Liver (tissue), 9 donors: ENCODE results near the gene SLC25A22. TPM values are rescaled to one million over a fixed set of nuclear protein-coding genes. Genes with fewer than 3 reads are reported as not detected.

Source experiments
- DNase-seq: peaks from one replicate; pipeline ENCODE4 v3.0.0-alpha.2; 2017; ENCODE audit warnings: low spot score
- H3K27ac ChIP-seq, 2 donors: one replicate each; pipeline ENCODE4 v1.7.0; 2013; ENCODE audit warnings: inconsistent platforms in 2 of 2, low read length in 2 of 2, control low read depth in 1 of 2, low read depth in 1 of 2, mild to moderate bottlenecking in 1 of 2
- H3K27me3 ChIP-seq, 4 donors: one replicate each; pipeline versions ENCODE4 v1.6.1 to v1.7.0; 2013; ENCODE audit warnings: low read length in 3 of 4, inconsistent platforms in 1 of 4, mild to moderate bottlenecking in 1 of 4, moderate library complexity in 1 of 4; ENCODE audit not compliant: control insufficient read depth in 4 of 4, insufficient read depth in 4 of 4
- H3K36me3 ChIP-seq, 4 donors: one replicate each; pipeline versions ENCODE4 v1.6.1 to v1.7.0; 2013; ENCODE audit warnings: low read length in 3 of 4, mild to moderate bottlenecking in 3 of 4, low read depth in 1 of 4, moderate library complexity in 1 of 4; ENCODE audit not compliant: control insufficient read depth in 4 of 4, insufficient read depth in 3 of 4
- H3K4me1 ChIP-seq, 4 donors: one replicate each; pipeline versions ENCODE4 v1.6.1 to v1.7.0; 2013; ENCODE audit warnings: low read length in 3 of 4, mild to moderate bottlenecking in 3 of 4, moderate library complexity in 1 of 4; ENCODE audit not compliant: control insufficient read depth in 4 of 4, insufficient read depth in 4 of 4
- H3K4me3 ChIP-seq, 3 donors: one replicate each; pipeline versions ENCODE4 v1.6.1 to v1.7.0; 2013; ENCODE audit warnings: low read length in 3 of 3, control low read depth in 1 of 3, low read depth in 1 of 3, mild to moderate bottlenecking in 1 of 3
- H3K9ac ChIP-seq, 2 donors: one replicate each; pipeline ENCODE4 v1.7.0; 2013; ENCODE audit warnings: low read length in 2 of 2, mild to moderate bottlenecking in 2 of 2, moderate library complexity in 2 of 2, control low read depth in 1 of 2, low read depth in 1 of 2
- H3K9me3 ChIP-seq, 4 donors: one replicate each; pipeline versions ENCODE4 v1.6.1 to v1.7.0; 2013; ENCODE audit warnings: low read length in 3 of 4; ENCODE audit not compliant: control insufficient read depth in 4 of 4
- CTCF ChIP-seq: fragments of 150-350 bp; IDR thresholded peaks from 2 replicates; pipeline ENCODE4 v1.5.1; 2017; ENCODE audit warnings: improper control_type of control experiment, low read depth, low read length; ENCODE audit not compliant: missing input control
- FOXA1 ChIP-seq: IDR thresholded peaks from 2 replicates; pipeline ENCODE4 v1.6.1; 2016; ENCODE audit warnings: antibody characterized with exemption
- FOXA2 ChIP-seq: IDR thresholded peaks from 2 replicates; pipeline ENCODE4 v1.6.1; 2016; ENCODE audit warnings: antibody characterized with exemption
- HNF4A ChIP-seq, 2 donors: conservative IDR thresholded peaks; 2 replicates each; pipeline ENCODE4 v1.6.1; 2016; ENCODE audit warnings: antibody characterized with exemption in 2 of 2, mild to moderate bottlenecking in 2 of 2
- HNF4G ChIP-seq: IDR thresholded peaks from 2 replicates; pipeline ENCODE4 v1.6.1; 2016; ENCODE audit warnings: antibody characterized with exemption
- JUND ChIP-seq, 2 donors: IDR thresholded peaks; 2 replicates each; pipeline ENCODE4 v1.6.1; 2016; ENCODE audit warnings: antibody characterized with exemption in 2 of 2
- RAD21 ChIP-seq, 2 donors: IDR thresholded peaks; 2 replicates each; pipeline ENCODE4 v1.6.1; 2016; ENCODE audit warnings: antibody characterized with exemption in 2 of 2, mild to moderate bottlenecking in 2 of 2
- RXRA ChIP-seq, 2 donors: IDR thresholded peaks; 2 replicates each; pipeline ENCODE4 v1.6.1; 2017 to 2018; ENCODE audit warnings: antibody characterized with exemption in 2 of 2, mild to moderate bottlenecking in 1 of 2
- TAF1 ChIP-seq: conservative IDR thresholded peaks from 2 replicates; pipeline ENCODE4 v1.6.1; 2016; ENCODE audit warnings: antibody characterized with exemption, mild to moderate bottlenecking
- ZBTB33 ChIP-seq: IDR thresholded peaks from 2 replicates; pipeline ENCODE4 v1.6.1; 2016; ENCODE audit warnings: antibody characterized with exemption
- WGBS: extraction: QIAGEN DNeasy Blood & Tissue Kit; methylation state at CpG from one replicate; pipeline ENCODE4 v1.1.7; 2013; 5-methylcytosine and 5-hydroxymethylcytosine counted together
- polyA plus RNA-seq, 2 donors: library from polyadenylated mRNA; stranded (reverse) in 1 of 2; unstranded in 1 of 2; fragments of 200-250 nt in 1 of 2; fragments of >200 nt in 1 of 2; fragmentation: Nextera tagmentation in 1 of 2; extraction: Ambion mirVana in 1 of 2; gene quantifications; one replicate each; pipeline versions ENCODE4 v1.2.1 to v1.2.3, GENCODE V29; 2013 to 2015
- total RNA-seq, 2 donors: library from RNA; depleted of rRNA; stranded (reverse); fragments of >200 nt; gene quantifications; one replicate each; pipeline ENCODE4 v1.2.3, GENCODE V29; 2014
- donor health status: healthy.
- donor health status: healthy.
- donor health status: healthy.
- donor health status: healthy.
- donor health status: healthy.

The SLC25A22 gene
- total and polyA plus RNA-seq, 4 donors = 5.3 to 26.8 (median 12.1) TPM

GRCh38 chr11:788009-788640, 10.0 kb downstream of the SLC25A22 start:
- H3K4me3 ChIP-seq = no peak overlapping the region
- no peaks in the 10 kb centered on the region for H3K9me3 ChIP-seq
- H3K27ac ChIP-seq = no peak overlapping the region
- H3K27me3 ChIP-seq = no peaks in the 10 kb centered on the region
- no peak for TF ChIP-seq TAF1
- TF ChIP-seq FOXA2 = no peak
- DNase-seq = no peak
- no peak overlapping the region for H3K9ac ChIP-seq
- 72% methylated on average over 28 of the region's 28 CpGs for WGBS
- peaks cover 0 to 6% (median under 1%) of the 10 kb centered on the region in 4 donors for H3K4me1 ChIP-seq
- H3K36me3 ChIP-seq = peaks cover 0 to 10% (median 8%) of the 10 kb centered on the region in 4 donors

GRCh38 chr11:787084-787675, 10.9 kb downstream of the SLC25A22 start:
- Histone ChIP-seq H3K9me3 (no peaks in the 10 kb centered on the region), H3K27me3 (no peaks in the 10 kb centered on the region), H3K4me3 (no peak overlapping the region), H3K4me1 (peaks cover 0 to 6% (median under 1%) of the 10 kb centered on the region in 4 donors), H3K27ac (no peak overlapping the region), H3K9ac (no peak overlapping the region), H3K36me3 (peaks cover 0 to 8% (median 5%) of the 10 kb centered on the region in 4 donors)
- TF ChIP-seq HNF4G (no peak), ZBTB33 (no peak), RXRA (IDR thresholded peaks at IDR 0.05) (no peak), FOXA1 (no peak), RAD21 (IDR thresholded peaks at IDR 0.05) (no peak), TAF1 (no peak), CTCF (no peak), JUND (IDR thresholded peaks at IDR 0.05) (no peak)
- no peak for DNase-seq
- WGBS = 89% methylated on average over 24 of the region's 24 CpGs

GRCh38 chr11:786235-787083, 11.6 kb downstream of the SLC25A22 start:
- TF ChIP-seq HNF4A (conservative IDR thresholded peaks at IDR 0.05) = no peak
- Histone ChIP-seq H3K27ac (no peak overlapping the region), H3K9ac (no peak overlapping the region), H3K36me3 (peaks cover 0 to 6% (median 2%) of the 10 kb centered on the region in 4 donors), H3K4me1 (peaks cover 0 to 6% (median under 1%) of the 10 kb centered on the region in 4 donors), H3K27me3 (no peaks in the 10 kb centered on the region), H3K9me3 (no peaks in the 10 kb centered on the region), H3K4me3 (no peak overlapping the region)
- 87% methylated on average over 24 of the region's 24 CpGs for WGBS
- DNase-seq = no peak
